CD14-positive monocyte (primary cell): ENCODE results near the gene GRID1. TPM values are rescaled to one million over a fixed set of nuclear protein-coding genes. Genes with fewer than 3 reads are reported as not detected.

Experiments
- DNase-seq, 3 donors: peaks; one replicate each; pipeline ENCODE4 v3.0.0-alpha.2; 2011 to 2022
- H2AFZ ChIP-seq: 2 replicates; pipeline ENCODE4 v1.6.0; 2012; ENCODE audit warnings: mild to moderate bottlenecking, low read depth, low read length, inconsistent platforms; ENCODE audit not compliant: insufficient read depth, poor library complexity, severe bottlenecking
- H3K27ac ChIP-seq, 2 donors: 1 replicate in 1 of 2; 2 replicates in 1 of 2; pipeline ENCODE4 v1.5.1; 2012 to 2013; ENCODE audit warnings: low read length in 2 of 2, control low read depth in 1 of 2, inconsistent platforms in 1 of 2, low read depth in 1 of 2, mild to moderate bottlenecking in 1 of 2
- H3K27me3 ChIP-seq, 2 donors: one replicate each; pipeline versions ENCODE4 v1.6.0 to v1.6.1; 2011 to 2013; ENCODE audit warnings: low read length in 2 of 2; ENCODE audit not compliant: control insufficient read depth in 2 of 2, insufficient read depth in 2 of 2
- H3K36me3 ChIP-seq, 2 donors: replicated peaks in 1 of 2; 1 replicate in 1 of 2; 2 replicates in 1 of 2; pipeline versions ENCODE4 v1.5.1 to v1.6.1; 2012 to 2013; ENCODE audit warnings: low read length in 2 of 2, control low read depth in 1 of 2, inconsistent platforms in 1 of 2, mild to moderate bottlenecking in 1 of 2; ENCODE audit not compliant: insufficient read depth in 2 of 2, control insufficient read depth in 1 of 2
- H3K4me1 ChIP-seq, 2 donors: 1 replicate in 1 of 2; 2 replicates in 1 of 2; pipeline versions ENCODE4 v1.5.1 to v1.6.1; 2012 to 2013; ENCODE audit warnings: low read length in 2 of 2, control low read depth in 1 of 2, inconsistent platforms in 1 of 2, mild to moderate bottlenecking in 1 of 2, moderate library complexity in 1 of 2; ENCODE audit not compliant: insufficient read depth in 2 of 2, control insufficient read depth in 1 of 2
- H3K4me2 ChIP-seq: replicated peaks from 2 replicates; pipeline ENCODE3; 2012; ENCODE audit warnings: low read length, moderate library complexity, mild to moderate bottlenecking; ENCODE audit not compliant: poor library complexity, severe bottlenecking; ENCODE audit errors: extremely low read depth
- H3K4me3 ChIP-seq, 3 experiments: fragments of 200-600 bp in 1 of 3; sonication (generic) in 1 of 3; replicated peaks in 1 of 3; 1 replicate in 2 of 3; 2 replicates in 1 of 3; pipeline ENCODE4 v1.5.1; 2011 to 2013; ENCODE audit warnings: low read length in 3 of 3, mild to moderate bottlenecking in 3 of 3, control low read depth in 2 of 3, low read depth in 2 of 3, inconsistent platforms in 1 of 3, moderate library complexity in 1 of 3
- H3K79me2 ChIP-seq: 2 replicates; pipeline ENCODE4 v1.6.0; 2012; ENCODE audit warnings: mild to moderate bottlenecking, control low read depth, inconsistent platforms, low read length, moderate library complexity; ENCODE audit not compliant: insufficient read depth
- H3K9ac ChIP-seq: 2 replicates; pipeline ENCODE4 v1.6.0; 2017; ENCODE audit warnings: low read length, mild to moderate bottlenecking; ENCODE audit not compliant: insufficient read depth, poor library complexity, severe bottlenecking
- H3K9me3 ChIP-seq, 2 donors: replicated peaks in 1 of 2; 1 replicate in 1 of 2; 2 replicates in 1 of 2; pipeline versions ENCODE4 v1.5.1 to v1.6.1; 2012 to 2013; ENCODE audit warnings: low read length in 2 of 2, control low read depth in 1 of 2; ENCODE audit not compliant: control insufficient read depth in 1 of 2, insufficient read depth in 1 of 2
- H4K20me1 ChIP-seq: 2 replicates; pipeline ENCODE4 v1.6.0; 2012; ENCODE audit warnings: mild to moderate bottlenecking, low read length, control low read depth, moderate library complexity; ENCODE audit not compliant: insufficient read depth
- H3K27ac Mint-ChIP-seq, 7 donors: one replicate each; pipeline ENCODE4 v1.8.0; 2020; ENCODE audit warnings: mild to moderate bottlenecking in 7 of 7, mixed read lengths in 7 of 7, moderate library complexity in 6 of 7, inconsistent platforms in 2 of 7
- H3K27me3 Mint-ChIP-seq, 3 donors: one replicate each; pipeline ENCODE4 v1.8.0; 2021 to 2022; ENCODE audit warnings: low read depth in 3 of 3, mild to moderate bottlenecking in 3 of 3, mixed read lengths in 3 of 3, moderate library complexity in 3 of 3, inconsistent platforms in 1 of 3
- H3K36me3 Mint-ChIP-seq, 2 donors: one replicate each; pipeline ENCODE4 v1.8.0; 2020; ENCODE audit warnings: mixed read lengths in 2 of 2, inconsistent platforms in 1 of 2, mild to moderate bottlenecking in 1 of 2
- H3K4me1 Mint-ChIP-seq: one replicate; pipeline ENCODE4 v1.8.0; 2020; ENCODE audit warnings: mild to moderate bottlenecking, mixed read lengths
- H3K4me3 Mint-ChIP-seq, 2 donors: one replicate each; pipeline ENCODE4 v1.8.0; 2020; ENCODE audit warnings: mild to moderate bottlenecking in 2 of 2, mixed read lengths in 2 of 2, moderate library complexity in 1 of 2
- H3K9me3 Mint-ChIP-seq, 7 donors: one replicate each; pipeline ENCODE4 v1.8.0; 2020 to 2022; ENCODE audit warnings: mixed read lengths in 7 of 7, mild to moderate bottlenecking in 6 of 7, moderate library complexity in 6 of 7, inconsistent platforms in 2 of 7
- WGBS: methylation state at CpG from one replicate; pipeline ENCODE4 v1.1.5; 2013; ENCODE audit warnings: missing lambda C conversion rate; ENCODE audit not compliant: insufficient coverage; 5-methylcytosine and 5-hydroxymethylcytosine counted together
- intact Hi-C, 2 donors: fragments of 100-400 bp; cut with micrococcal nuclease; formaldehyde crosslinking; loops; one replicate each; pipeline versions ENCODE4 v1.15.0 to v1.15.1; 2023
- polyA plus RNA-seq, 3 donors: library from polyadenylated mRNA; depleted of rRNA in 1 of 3; unstranded in 2 of 3; stranded (reverse) in 1 of 3; fragments of 300-500 nt in 2 of 3; fragments of >200 nt in 1 of 3; fragmentation: Illumina TruSeq in 2 of 3; gene quantifications; 1 replicate in 2 of 3; 2 replicates in 1 of 3; pipeline ENCODE4 v1.2.3, GENCODE V29; 2012 to 2021
- TF ChIP-seq, protein P1 (sequence below): fragments of 200-600 bp; IDR thresholded peaks from one replicate; pipeline ENCODE4 v1.8.0; 2022; ENCODE audit warnings: antibody characterized with exemption, mild to moderate bottlenecking

GRID1 gene
- polyA plus RNA-seq, 3 donors, result not detected

- Histone ChIP-seq H3K4me3 (no peak overlapping the region), H3K9ac (no peak overlapping the region), H3K4me2 (no peak overlapping the region), H2AFZ (no peak overlapping the region), H3K9me3 (no peaks in the 10 kb centered on the region), H3K79me2 (no peaks in the 10 kb centered on the region), H3K27me3 (peaks cover 0 to 23% of the 10 kb centered on the region in 2 donors), H4K20me1 (no peaks in the 10 kb centered on the region), H3K36me3 (no peaks in the 10 kb centered on the region), H3K27ac (no peak overlapping the region), H3K4me1 (no peaks in the 10 kb centered on the region)
- H3K9me3 Mint-ChIP-seq, result peaks cover 2 to 12% (median 6%) of the 10 kb centered on the region in 7 donors
- DNase-seq, result no peak
- WGBS, result 95% methylated on average over 11 of the region's 12 CpGs
- TF ChIP-seq, protein P1, sequence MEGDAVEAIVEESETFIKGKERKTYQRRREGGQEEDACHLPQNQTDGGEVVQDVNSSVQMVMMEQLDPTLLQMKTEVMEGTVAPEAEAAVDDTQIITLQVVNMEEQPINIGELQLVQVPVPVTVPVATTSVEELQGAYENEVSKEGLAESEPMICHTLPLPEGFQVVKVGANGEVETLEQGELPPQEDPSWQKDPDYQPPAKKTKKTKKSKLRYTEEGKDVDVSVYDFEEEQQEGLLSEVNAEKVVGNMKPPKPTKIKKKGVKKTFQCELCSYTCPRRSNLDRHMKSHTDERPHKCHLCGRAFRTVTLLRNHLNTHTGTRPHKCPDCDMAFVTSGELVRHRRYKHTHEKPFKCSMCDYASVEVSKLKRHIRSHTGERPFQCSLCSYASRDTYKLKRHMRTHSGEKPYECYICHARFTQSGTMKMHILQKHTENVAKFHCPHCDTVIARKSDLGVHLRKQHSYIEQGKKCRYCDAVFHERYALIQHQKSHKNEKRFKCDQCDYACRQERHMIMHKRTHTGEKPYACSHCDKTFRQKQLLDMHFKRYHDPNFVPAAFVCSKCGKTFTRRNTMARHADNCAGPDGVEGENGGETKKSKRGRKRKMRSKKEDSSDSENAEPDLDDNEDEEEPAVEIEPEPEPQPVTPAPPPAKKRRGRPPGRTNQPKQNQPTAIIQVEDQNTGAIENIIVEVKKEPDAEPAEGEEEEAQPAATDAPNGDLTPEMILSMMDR, result no peak
- no peak overlapping the region for H3K27ac Mint-ChIP-seq
- no peak overlapping the region for H3K4me3 Mint-ChIP-seq
- peaks cover 2% of the 10 kb centered on the region for H3K4me1 Mint-ChIP-seq
- peaks cover 27 to 30% (median 27%) of the 10 kb centered on the region in 3 donors for H3K27me3 Mint-ChIP-seq
- intact Hi-C loops, result loop anchor here in 1 of 2 donors (5.0 kb wide), 1 partner anchor 80 kb away; no protein-coding TSS in a partner anchor
- no peaks in the 10 kb centered on the region for H3K36me3 Mint-ChIP-seq
These were observed 99.1 kb downstream of the GRID1 start for GRCh38 chr10:86267286-86268195.

GRCh38 chr10:86266446-86267242, 100.0 kb downstream of the GRID1 start:
- Histone ChIP-seq H3K9ac (no peak overlapping the region), H3K4me2 (no peak overlapping the region), H3K36me3 (no peaks in the 10 kb centered on the region), H3K27ac (no peak overlapping the region), H3K27me3 (peaks cover 0 to 31% of the 10 kb centered on the region in 2 donors), H3K4me1 (no peaks in the 10 kb centered on the region), H3K9me3 (no peaks in the 10 kb centered on the region), H4K20me1 (no peaks in the 10 kb centered on the region), H3K79me2 (no peaks in the 10 kb centered on the region), H3K4me3 (no peak overlapping the region), H2AFZ (no peak overlapping the region)
- H3K9me3 Mint-ChIP-seq, result peaks cover 2 to 7% (median 3%) of the 10 kb centered on the region in 7 donors
- peaks cover 2% of the 10 kb centered on the region for H3K4me1 Mint-ChIP-seq
- intact Hi-C loops, result loop anchor here in 1 of 2 donors (5.0 kb wide), 1 partner anchor 79 kb away; no protein-coding TSS in a partner anchor
- TF ChIP-seq, protein P1, result no peak
- H3K27ac Mint-ChIP-seq, result no peak overlapping the region
- peaks cover 31 to 37% (median 34%) of the 10 kb centered on the region in 3 donors for H3K27me3 Mint-ChIP-seq
- 100% methylated on average over 1 of the region's 7 CpGs for WGBS
- no peak for DNase-seq
- no peak overlapping the region for H3K4me3 Mint-ChIP-seq
- no peaks in the 10 kb centered on the region for H3K36me3 Mint-ChIP-seq
